ENCODE results near the gene ZNF484. TPM values are rescaled to one million over a fixed set of nuclear protein-coding genes. Genes with fewer than 3 reads are reported as not detected.

The ZNF484 gene
- total RNA-seq = 13.0 and 14.4 TPM in 2 replicates

DNA sequence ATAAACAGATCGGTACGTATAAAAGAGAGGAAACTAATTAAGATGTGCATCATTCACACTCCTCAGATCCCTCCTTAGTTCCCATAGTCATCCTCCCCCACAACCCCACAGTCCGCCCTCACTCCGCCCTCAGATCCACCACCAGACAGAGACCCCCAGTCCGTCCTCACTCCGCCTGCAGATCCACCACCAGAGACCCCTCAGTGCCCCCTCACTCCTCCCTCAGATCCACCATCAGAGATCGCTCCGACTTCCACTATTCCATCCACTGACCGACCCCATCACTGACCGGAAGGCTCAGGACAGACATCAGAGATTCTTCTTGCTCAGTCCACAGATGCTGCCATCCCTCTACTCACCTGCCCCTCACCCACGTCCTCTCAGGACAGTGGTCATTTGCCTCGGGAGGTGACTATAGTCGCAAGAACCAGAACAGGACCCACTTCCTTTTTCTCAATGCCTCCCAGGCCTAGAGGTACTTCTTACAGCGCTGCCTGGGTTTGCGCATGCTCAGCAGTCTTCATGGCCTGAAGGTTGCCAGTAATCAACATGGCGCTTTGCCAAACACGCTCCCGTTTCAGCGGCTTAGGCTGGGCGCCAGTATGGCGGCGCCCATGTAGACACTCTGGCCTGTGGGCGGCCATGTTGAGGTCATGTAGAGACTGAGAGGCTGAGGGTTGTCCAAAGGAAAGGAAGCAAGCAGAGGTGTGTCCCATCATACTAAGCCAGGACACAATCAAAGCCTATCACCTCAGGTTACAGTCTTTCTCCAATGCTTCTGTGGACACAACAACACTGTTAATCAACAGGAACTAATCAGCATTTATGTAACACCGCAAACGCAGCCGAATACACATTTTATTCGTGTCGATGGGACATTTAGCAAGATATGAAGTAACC lies at the start of gene ZNF484:
Gene ZNF484 (minus strand): TSS at position 508 of the 900 bp plus-strand sequence. CDS start 3,009 bp downstream, outside the sequence.
- Histone ChIP-seq H3K4me2 (ENCODE audit: insufficient read depth, low read length) (peak within 1 kb of the TSS; percentile 82), H3K4me1 (ENCODE audit: insufficient read depth, low read length) (peaks cover 7% of the 10 kb centered on the region), H3K79me2 (ENCODE audit: insufficient read depth, low read length) (peaks cover 44% of the 10 kb centered on the region), H4K20me1 (ENCODE audit: insufficient read depth, low read length) (peaks cover 4% of the 10 kb centered on the region), H3K4me3 (ENCODE audit: insufficient read depth, low read length) (peak within 1 kb of the TSS; percentile 94), H2AFZ (ENCODE audit: low read length) (peak within 1 kb of the TSS; percentile 98), H3K36me3 (ENCODE audit: insufficient read depth, low read length) (no peaks in the 10 kb centered on the region), H3K9me3 (ENCODE audit: low read depth, low read length) (no peaks in the 10 kb centered on the region), H3K27ac (ENCODE audit: low read depth, low read length) (peak within 1 kb of the TSS; percentile 88), H3K27me3 (ENCODE audit: insufficient read depth, low read length) (no peaks in the 10 kb centered on the region)
- TF ChIP-seq, protein P1, sequence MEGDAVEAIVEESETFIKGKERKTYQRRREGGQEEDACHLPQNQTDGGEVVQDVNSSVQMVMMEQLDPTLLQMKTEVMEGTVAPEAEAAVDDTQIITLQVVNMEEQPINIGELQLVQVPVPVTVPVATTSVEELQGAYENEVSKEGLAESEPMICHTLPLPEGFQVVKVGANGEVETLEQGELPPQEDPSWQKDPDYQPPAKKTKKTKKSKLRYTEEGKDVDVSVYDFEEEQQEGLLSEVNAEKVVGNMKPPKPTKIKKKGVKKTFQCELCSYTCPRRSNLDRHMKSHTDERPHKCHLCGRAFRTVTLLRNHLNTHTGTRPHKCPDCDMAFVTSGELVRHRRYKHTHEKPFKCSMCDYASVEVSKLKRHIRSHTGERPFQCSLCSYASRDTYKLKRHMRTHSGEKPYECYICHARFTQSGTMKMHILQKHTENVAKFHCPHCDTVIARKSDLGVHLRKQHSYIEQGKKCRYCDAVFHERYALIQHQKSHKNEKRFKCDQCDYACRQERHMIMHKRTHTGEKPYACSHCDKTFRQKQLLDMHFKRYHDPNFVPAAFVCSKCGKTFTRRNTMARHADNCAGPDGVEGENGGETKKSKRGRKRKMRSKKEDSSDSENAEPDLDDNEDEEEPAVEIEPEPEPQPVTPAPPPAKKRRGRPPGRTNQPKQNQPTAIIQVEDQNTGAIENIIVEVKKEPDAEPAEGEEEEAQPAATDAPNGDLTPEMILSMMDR (IDR thresholded peaks at IDR 0.05; ENCODE audit: extremely low read depth, low read depth, low read length) = no peak
- DNase-seq (ENCODE audit: insufficient read length, low spot score, missing footprints) = peak; percentile 93

DNA sequence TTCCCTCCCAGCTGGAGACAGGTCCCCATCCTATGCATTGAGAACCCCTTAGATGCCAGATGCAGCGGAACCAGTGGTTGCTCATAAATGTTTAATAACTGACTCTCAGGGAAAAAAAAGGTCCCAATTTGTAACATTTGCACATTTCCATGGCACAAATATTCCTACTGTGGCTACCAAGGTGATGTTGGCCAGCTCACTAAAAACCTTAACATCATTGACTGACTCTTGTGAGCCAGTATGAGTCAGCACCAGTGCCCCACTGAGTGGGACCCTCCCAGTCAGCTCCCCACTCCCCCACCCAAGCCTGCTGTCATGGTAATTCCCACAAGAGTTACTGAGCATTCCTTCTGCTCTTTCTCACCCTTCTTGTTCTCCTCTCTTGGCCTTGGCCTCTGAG lies 42.6 kb upstream of the ZNF484 start:
- H3K36me3 ChIP-seq (ENCODE audit: insufficient read depth, low read length) = no peaks in the 10 kb centered on the region
- H3K4me1 ChIP-seq (ENCODE audit: insufficient read depth, low read length) = no peaks in the 10 kb centered on the region

DNA sequence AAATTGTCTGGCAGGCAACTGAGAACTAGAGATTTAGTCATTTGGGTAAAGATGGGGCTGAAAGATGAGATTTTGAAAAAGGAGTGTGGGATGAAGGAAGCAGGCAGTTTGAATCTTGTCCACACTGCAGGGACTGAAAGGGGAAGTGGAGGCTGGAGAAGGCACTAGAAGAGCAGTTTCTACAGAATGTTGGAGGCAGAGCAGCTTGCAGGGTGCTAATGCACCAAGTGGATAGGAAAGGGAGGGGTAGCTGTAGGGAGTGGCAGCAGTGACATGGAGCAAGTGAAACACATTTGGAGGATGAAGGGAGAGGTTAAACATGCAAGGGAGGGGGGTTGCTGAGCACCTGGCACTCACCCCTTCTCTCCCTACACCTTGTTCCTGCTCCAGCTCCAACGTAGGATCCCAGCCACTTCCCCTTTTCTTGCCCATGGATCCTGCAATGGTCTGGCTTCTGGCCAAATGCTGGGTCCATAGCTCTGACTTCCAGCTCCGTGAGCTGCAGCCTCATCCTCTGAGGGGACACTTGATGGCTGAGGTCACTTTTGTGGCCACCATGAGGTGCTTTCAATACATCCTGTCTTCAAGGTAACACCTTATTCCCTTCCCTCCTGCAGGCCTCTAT lies 39.5 kb upstream of the ZNF484 start:
- TF ChIP-seq, protein P1 (IDR thresholded peaks at IDR 0.05; ENCODE audit: extremely low read depth, low read depth, low read length) = no peak
- Histone ChIP-seq H3K4me3 (ENCODE audit: insufficient read depth, low read length) (no peak overlapping the region), H3K36me3 (ENCODE audit: insufficient read depth, low read length) (no peaks in the 10 kb centered on the region), H2AFZ (ENCODE audit: low read length) (no peak overlapping the region), H3K9me3 (ENCODE audit: low read depth, low read length) (no peaks in the 10 kb centered on the region), H3K79me2 (ENCODE audit: insufficient read depth, low read length) (no peaks in the 10 kb centered on the region), H3K27ac (ENCODE audit: low read depth, low read length) (no peak overlapping the region), H3K4me2 (ENCODE audit: insufficient read depth, low read length) (no peak overlapping the region), H3K27me3 (ENCODE audit: insufficient read depth, low read length) (peaks cover 4% of the 10 kb centered on the region), H4K20me1 (ENCODE audit: insufficient read depth, low read length) (no peaks in the 10 kb centered on the region), H3K4me1 (ENCODE audit: insufficient read depth, low read length) (no peaks in the 10 kb centered on the region)
- DNase-seq (ENCODE audit: insufficient read length, low spot score, missing footprints) = no peak

More for the DNA sequence above, 42.6 kb upstream of the ZNF484 start:
- Histone ChIP-seq H3K4me2 (ENCODE audit: insufficient read depth, low read length) (no peak overlapping the region), H3K27me3 (ENCODE audit: insufficient read depth, low read length) (no peaks in the 10 kb centered on the region), H3K27ac (ENCODE audit: low read depth, low read length) (no peak overlapping the region), H2AFZ (ENCODE audit: low read length) (no peak overlapping the region), H4K20me1 (ENCODE audit: insufficient read depth, low read length) (no peaks in the 10 kb centered on the region), H3K4me3 (ENCODE audit: insufficient read depth, low read length) (no peak overlapping the region), H3K79me2 (ENCODE audit: insufficient read depth, low read length) (no peaks in the 10 kb centered on the region), H3K9me3 (ENCODE audit: low read depth, low read length) (no peaks in the 10 kb centered on the region)
- TF ChIP-seq, protein P1 (IDR thresholded peaks at IDR 0.05; ENCODE audit: extremely low read depth, low read depth, low read length) = no peak
- no peak for DNase-seq (ENCODE audit: insufficient read length, low spot score, missing footprints)
